GM12878 (cell line): Measurements from ENCODE around the gene VAX1. TPM values are rescaled to one million over a fixed set of nuclear protein-coding genes. Genes with fewer than 3 reads are reported as not detected.

Experiments
- ATAC-seq: fragments of 200-7000 bp; cut with Tn5 transposase; 3 replicates; pipeline ENCODE4 v1.9.1; 2020; ENCODE audit warnings: mild to moderate bottlenecking, moderate library complexity
- BruUV-seq: library from RNA; stranded (reverse); fragments of 400-500 nt; replicated peaks from 2 replicates; lab custom pipeline; 2021; lab: Mats Ljungman, UMichigan
- CTCF ChIA-PET: fragments of 300-600 bp; sonication (Branson Sonifier 250); formaldehyde crosslinking; extraction: SDS; loops from one replicate; lab custom pipeline; 2021; ENCODE audit warnings: inconsistent platforms; lab: Yijun Ruan, JAX
- POLR2A ChIA-PET: fragments of 350-600 bp; formaldehyde crosslinking; extraction: SDS; loops from one replicate; lab custom pipeline; 2021; ENCODE audit warnings: inconsistent platforms; lab: Charles Lee
- RAD21 ChIA-PET: fragments of 300-600 bp; sonication (Branson Sonifier 250); formaldehyde crosslinking; loops from one replicate; lab custom pipeline; 2023; ENCODE audit warnings: antibody characterized with exemption; ENCODE audit not compliant: unreplicated experiment; lab: Charles Lee
- SMC1A ChIA-PET: fragments of 300-600 bp; sonication (Branson Sonifier 250); formaldehyde crosslinking; loops from one replicate; lab custom pipeline; 2023; ENCODE audit not compliant: unreplicated experiment, uncharacterized antibody; lab: Charles Lee
- DNase-seq: peaks from one replicate; pipeline ENCODE4 v3.0.0-alpha.2; 2011; ENCODE audit warnings: low read depth, low spot score
- FAIRE-seq: peaks from 3 replicates; lab custom pipeline; 2011; peaks lifted over from hg19 to GRCh38; lab: Jason Lieb, UNC
- H2AFZ ChIP-seq: 2 replicates; pipeline ENCODE4 v1.6.0; 2011; ENCODE audit warnings: low read depth, low read length, control low read depth; ENCODE audit not compliant: control insufficient read depth
- H3K27ac ChIP-seq: 2 replicates; pipeline ENCODE4 v1.5.1; 2011; ENCODE audit warnings: control low read depth; ENCODE audit not compliant: control insufficient read depth, insufficient read depth
- H3K27me3 ChIP-seq, 2 experiments: replicated peaks in 1 of 2; 2 replicates each; pipeline versions ENCODE4 v1.6.0 to v1.6.1; 2011; ENCODE audit warnings: low read length in 1 of 2; ENCODE audit not compliant: control insufficient read depth in 2 of 2, insufficient read depth in 2 of 2
- H3K36me3 ChIP-seq, 2 experiments: 2 replicates each; pipeline ENCODE4 v1.5.1; 2011; ENCODE audit warnings: low read length in 1 of 2; ENCODE audit not compliant: control insufficient read depth in 2 of 2, insufficient read depth in 2 of 2
- H3K4me1 ChIP-seq: 2 replicates; pipeline ENCODE4 v1.6.1; 2011; ENCODE audit warnings: mild to moderate bottlenecking, low read length, moderate library complexity, mixed read lengths; ENCODE audit not compliant: control insufficient read depth, insufficient read depth
- H3K4me2 ChIP-seq: 2 replicates; pipeline ENCODE4 v1.6.0; 2011; ENCODE audit warnings: control low read depth; ENCODE audit not compliant: control insufficient read depth, insufficient read depth
- H3K4me3 ChIP-seq: fragments of 200-600 bp; sonication (generic); 2 replicates; pipeline ENCODE4 v1.5.1; 2016
- H3K79me2 ChIP-seq: 2 replicates; pipeline ENCODE4 v1.6.0; 2011; ENCODE audit warnings: low read length; ENCODE audit not compliant: control insufficient read depth, insufficient read depth
- H3K9ac ChIP-seq: 2 replicates; pipeline ENCODE4 v1.8.0; 2011; ENCODE audit warnings: low read length, control low read depth, mixed read lengths; ENCODE audit not compliant: control insufficient read depth, insufficient read depth
- H3K9me3 ChIP-seq: replicated peaks from 3 replicates; pipeline ENCODE4 v1.5.1; 2011; ENCODE audit warnings: mild to moderate bottlenecking, low read length; ENCODE audit not compliant: control insufficient read depth, insufficient read depth
- H4K20me1 ChIP-seq: 2 replicates; pipeline ENCODE4 v1.6.0; 2011; ENCODE audit not compliant: control insufficient read depth, insufficient read depth
- CREB1 ChIP-seq: IDR thresholded peaks from 2 replicates; pipeline ENCODE4 v1.6.1; 2012; ENCODE audit warnings: low read depth, mild to moderate bottlenecking, inconsistent platforms
- ETV6 ChIP-seq, 2 experiments: fragments of 450-650 bp in 1 of 2; IDR thresholded peaks in 1 of 2; conservative IDR thresholded peaks in 1 of 2; 2 replicates each; pipeline ENCODE4 v1.6.1; 2014; ENCODE audit warnings: antibody characterized with exemption in 1 of 2, borderline replicate concordance in 1 of 2, low read depth in 1 of 2, mild to moderate bottlenecking in 1 of 2, moderate library complexity in 1 of 2
- FOXM1 ChIP-seq: IDR thresholded peaks from 2 replicates; pipeline ENCODE4 v1.6.1; 2012; ENCODE audit warnings: low read depth, mild to moderate bottlenecking, inconsistent platforms, low read length, moderate library complexity
- HDAC6 ChIP-seq: fragments of 200-600 bp; sonication (generic); IDR thresholded peaks from one replicate; pipeline ENCODE4 v1.8.0; 2017; ENCODE audit warnings: antibody characterized with exemption; ENCODE audit not compliant: unreplicated experiment
- JUNB ChIP-seq: IDR thresholded peaks from 2 replicates; pipeline ENCODE4 v1.6.1; 2016; ENCODE audit warnings: antibody characterized with exemption, mild to moderate bottlenecking
- MEF2B ChIP-seq: fragments of 450-650 bp; IDR thresholded peaks from 2 replicates; pipeline ENCODE4 v1.6.1; 2018; ENCODE audit warnings: mild to moderate bottlenecking, moderate library complexity; ENCODE audit not compliant: partially characterized antibody, poor library complexity, severe bottlenecking
- MLLT1 ChIP-seq: fragments of 450-650 bp; IDR thresholded peaks from 2 replicates; pipeline ENCODE4 v1.6.1; 2016; ENCODE audit warnings: mild to moderate bottlenecking
- MYC ChIP-seq: IDR thresholded peaks from 2 replicates; pipeline ENCODE4 v1.6.1; 2011; ENCODE audit warnings: mild to moderate bottlenecking, low read length, moderate library complexity, inconsistent platforms; ENCODE audit not compliant: insufficient read depth, insufficient replicate concordance, insufficient read length, severe bottlenecking
- NKRF ChIP-seq: fragments of 450-650 bp; conservative IDR thresholded peaks from 2 replicates; pipeline ENCODE4 v1.6.1; 2017; ENCODE audit warnings: mild to moderate bottlenecking, moderate library complexity
- NR2F1 ChIP-seq: fragments of 450-650 bp; conservative IDR thresholded peaks from 2 replicates; pipeline ENCODE4 v1.6.1; 2017; ENCODE audit warnings: mild to moderate bottlenecking
- RAD21 ChIP-seq: IDR thresholded peaks from 2 replicates; pipeline ENCODE4 v1.6.1; 2011; ENCODE audit warnings: mild to moderate bottlenecking, low read depth, low read length, moderate library complexity; ENCODE audit not compliant: insufficient read depth
- RELA ChIP-seq: fragments of 450-650 bp; IDR thresholded peaks from 2 replicates; pipeline ENCODE4 v1.8.0; 2014; ENCODE audit warnings: borderline replicate concordance; ENCODE audit not compliant: partially characterized antibody
- TAF1 ChIP-seq: IDR thresholded peaks from 2 replicates; pipeline ENCODE4 v1.6.1; 2011; ENCODE audit warnings: mild to moderate bottlenecking, low read depth, low read length, borderline replicate concordance
- TARDBP ChIP-seq: IDR thresholded peaks from 2 replicates; pipeline ENCODE4 v1.6.1; 2016; ENCODE audit warnings: borderline replicate concordance
- TCF7 ChIP-seq: IDR thresholded peaks from 2 replicates; pipeline ENCODE4 v1.6.1; 2014; ENCODE audit warnings: antibody characterized with exemption, borderline replicate concordance
- ZBTB4 ChIP-seq: fragments of 450-650 bp; formaldehyde crosslinking; IDR thresholded peaks from 2 replicates; pipeline ENCODE4 v1.4.0; 2022; ENCODE audit warnings: mild to moderate bottlenecking, moderate library complexity
- WGBS: methylation state at CpG from one replicate; pipeline ENCODE4 v1.1.6; 2016; ENCODE audit warnings: low lambda C conversion rate; ENCODE audit not compliant: insufficient replicate concordance, insufficient coverage; ENCODE audit errors: missing lambda C conversion rate; 5-methylcytosine and 5-hydroxymethylcytosine counted together
- in situ Hi-C: fragments of 300-500 bp; cut with MboI; formaldehyde crosslinking; loops from 9 replicates; pipeline ENCODE4 v1.14.3; 2018; ENCODE audit warnings: mixed read lengths
- intact Hi-C: fragments of 100-400 bp; cut with micrococcal nuclease; formaldehyde crosslinking; loops from one replicate; pipeline ENCODE4 v1.14.2; 2022; ENCODE audit not compliant: unreplicated experiment
- polyA plus RNA-seq, 11 experiments: library from polyadenylated mRNA; depleted of rRNA in 4 of 11; unstranded in 6 of 11; stranded (reverse) in 5 of 11; fragments of >200 nt; fragmentation: Nextera tagmentation in 4 of 11; fragmentation: Illumina TruSeq in 1 of 11; extraction: Ambion mirVana in 4 of 11; extraction: Trizol in 1 of 11; gene quantifications; 1 replicate in 1 of 11; 2 replicates in 10 of 11; pipeline versions ENCODE4 v1.2.1 to v1.2.3, GENCODE V29; 2011 to 2016; ENCODE audit warnings: inconsistent platforms in 2 of 11, missing spikeins in 2 of 11, low read depth in 1 of 11
- total RNA-seq, 4 experiments: library from RNA; depleted of rRNA in 3 of 4; stranded (reverse); fragments of >200 nt in 3 of 4; fragmentation: Illumina TruSeq in 1 of 4; extraction: Trizol in 1 of 4; gene quantifications; 2 replicates each; pipeline versions ENCODE4 v1.2.1 to v1.2.3, GENCODE V29; 2013 to 2021

VAX1 gene
- total and polyA plus RNA-seq, 10 of the 15 experiments (the other 5 are each of a cell fraction or from before 2014, with no cell fraction given): not detected

GRCh38 chr10:117152668-117153067, 14.6 kb upstream of the VAX1 start:
- Histone ChIP-seq H3K4me2 (no peak overlapping the region), H3K36me3 (no peaks in the 10 kb centered on the region), H3K27ac (no peak overlapping the region), H3K79me2 (no peaks in the 10 kb centered on the region), H3K9ac (no peak overlapping the region), H3K9me3 (no peaks in the 10 kb centered on the region), H3K4me3 (no peak overlapping the region), H4K20me1 (no peaks in the 10 kb centered on the region), H3K27me3 (peaks cover 0 to 2% of the 10 kb centered on the region in 2 experiments; a peak in 2 of 4 replicates), H2AFZ (no peak overlapping the region), H3K4me1 (no peaks in the 10 kb centered on the region)
- no peak for FAIRE-seq
- 33% methylated on average over 3 of the region's 3 CpGs for WGBS
- ChIA-PET SMC1A (no interaction called here), POLR2A (no interaction called here), CTCF (no interaction called here), RAD21 (no interaction called here)
- no peak for ATAC-seq
- intact Hi-C loops: no loop called here
- in situ Hi-C loops: no loop called here
- no TSS peak for BruUV-seq
- DNase-seq: no peak
- TF ChIP-seq TCF7 (no peak), FOXM1 (no peak), TAF1 (no peak), JUNB (no peak), NR2F1 (no peak), RELA (no peak), CREB1 (no peak), ZBTB4 (no peak), MLLT1 (no peak), MYC (no peak), ETV6 (conservative IDR thresholded peaks at IDR 0.05 in 1 of 2, IDR thresholded peaks at IDR 0.05 in 1 of 2; ENCODE audit: borderline replicate concordance in 1 of 2, low read depth in 1 of 2) (no peak), NKRF (no peak), HDAC6 (no peak), MEF2B (no peak), TARDBP (no peak), RAD21 (no peak)
